Stimulated activated CD4-positive, alpha-beta T cell treated with anti-CD3 and anti-CD28 coated beads, Interleukin-2, amount 100 ng/mL, for 24 hours (primary cell): ENCODE measurements around the gene DGKD.

Experiments used
- DNase-seq, 2 donors: peaks; one replicate each; pipeline ENCODE4 v3.0.0-alpha.2; 2020

DGKD gene

GRCh38 chr2:233519787-233520611 lies 165.7 kb downstream of the DGKD start:
- no peak for DNase-seq
